ENCODE data around the gene TSPAN13. TPM values are rescaled to one million over a fixed set of nuclear protein-coding genes. Genes with fewer than 3 reads are reported as not detected.
"Not testable (repeated sequence)": the region's sequence is repeated elsewhere in the genome, so short reads cannot be mapped to it uniquely, and the experiment has no call there.

TSPAN13 gene
- total RNA-seq, 1 experiment from 2014 or later, result 32.7 TPM

- POLR2A ChIA-PET, result no interaction called here
- no peak overlapping the region for H3K27ac Mint-ChIP-seq
- TF ChIP-seq, protein P1, sequence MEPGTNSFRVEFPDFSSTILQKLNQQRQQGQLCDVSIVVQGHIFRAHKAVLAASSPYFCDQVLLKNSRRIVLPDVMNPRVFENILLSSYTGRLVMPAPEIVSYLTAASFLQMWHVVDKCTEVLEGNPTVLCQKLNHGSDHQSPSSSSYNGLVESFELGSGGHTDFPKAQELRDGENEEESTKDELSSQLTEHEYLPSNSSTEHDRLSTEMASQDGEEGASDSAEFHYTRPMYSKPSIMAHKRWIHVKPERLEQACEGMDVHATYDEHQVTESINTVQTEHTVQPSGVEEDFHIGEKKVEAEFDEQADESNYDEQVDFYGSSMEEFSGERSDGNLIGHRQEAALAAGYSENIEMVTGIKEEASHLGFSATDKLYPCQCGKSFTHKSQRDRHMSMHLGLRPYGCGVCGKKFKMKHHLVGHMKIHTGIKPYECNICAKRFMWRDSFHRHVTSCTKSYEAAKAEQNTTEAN (CRISPR knock-in tag; IDR thresholded peaks at IDR 0.05), result no peak
- ATAC-seq, result peak; percentile 43; the same call in 1 of the 2 replicates
- H3K9me3 Mint-ChIP-seq, result no peaks in the 10 kb centered on the region
- CTCF ChIA-PET, result no interaction called here
- peaks cover 17% of the 10 kb centered on the region for H3K4me1 Mint-ChIP-seq
- H3K4me3 Mint-ChIP-seq, result no peak overlapping the region
- no peak for DNase-seq (ENCODE audit: low spot score)
- H3K27me3 Mint-ChIP-seq (ENCODE audit: low read depth), result no peaks in the 10 kb centered on the region
- H3K36me3 Mint-ChIP-seq, result 0 out of 2 replicates have a peak, but pooled peaks cover 2% of the 10 kb centered on the region
Measured at GRCh38 chr7:16762177-16762576, 8.6 kb downstream of the TSPAN13 start.

DNA sequence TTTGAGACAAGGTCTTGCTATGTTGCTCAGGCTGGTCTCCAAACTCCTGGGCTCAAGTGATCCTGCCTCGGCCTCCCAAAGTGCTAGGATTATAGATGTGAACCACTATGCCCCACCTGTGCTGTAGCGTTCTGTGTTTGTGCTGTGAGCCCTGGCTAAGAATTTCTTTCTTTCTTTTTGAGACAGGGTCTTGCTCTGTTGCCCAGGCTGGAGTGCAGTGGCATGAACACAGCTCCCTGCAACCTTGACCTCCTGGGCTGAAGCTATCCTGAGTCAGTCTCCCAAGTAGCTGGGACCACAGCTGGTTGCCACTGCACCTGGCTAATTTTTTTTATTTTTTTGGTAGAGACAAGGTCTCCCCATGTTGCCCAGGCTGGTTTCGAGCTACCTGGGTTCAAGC, 11.4 kb downstream of the TSPAN13 start:
- TF ChIP-seq ATF1 (CRISPR knock-in tag; IDR thresholded peaks at IDR 0.05) (no peak), ZNF121 (CRISPR knock-in tag; IDR thresholded peaks at IDR 0.05) (peak; percentile 56; the same call in 1 of the 2 replicates)
- POLR2A ChIA-PET, result no interaction called here
- H3K27ac Mint-ChIP-seq, result no peak overlapping the region
- H3K4me1 Mint-ChIP-seq, result peaks cover 13% of the 10 kb centered on the region
- 0 out of 2 replicates have a peak, but pooled peaks cover 2% of the 10 kb centered on the region for H3K36me3 Mint-ChIP-seq
- H3K9me3 Mint-ChIP-seq, result no peaks in the 10 kb centered on the region
- H3K27me3 Mint-ChIP-seq (ENCODE audit: low read depth), result no peaks in the 10 kb centered on the region
- DNase-seq (ENCODE audit: low spot score), result no peak
- ATAC-seq, result no peak
- no peak overlapping the region for H3K4me3 Mint-ChIP-seq
- CTCF ChIA-PET, result no interaction called here

- TF ChIP-seq ETV6 (CRISPR knock-in tag; IDR thresholded peaks at IDR 0.05), result no peak
- TF ChIP-seq ESRRA (CRISPR knock-in tag; IDR thresholded peaks at IDR 0.05; ENCODE audit: borderline replicate concordance), result no peak
- no peak for TF ChIP-seq MXD4 (CRISPR knock-in tag; IDR thresholded peaks at IDR 0.05; ENCODE audit: borderline replicate concordance)
- DNase-seq (ENCODE audit: low spot score) (no peak), ATAC-seq (no peak)
- no peaks in the 10 kb centered on the region for H3K27me3 Mint-ChIP-seq (ENCODE audit: low read depth)
- H3K36me3 Mint-ChIP-seq, result 0 out of 2 replicates have a peak, but pooled peaks cover 2% of the 10 kb centered on the region
- H3K4me1 Mint-ChIP-seq, result peaks cover 14% of the 10 kb centered on the region
- POLR2A ChIA-PET, result no interaction called here
- H3K27ac Mint-ChIP-seq, result no peak overlapping the region
- H3K4me3 Mint-ChIP-seq, result no peak overlapping the region
- CTCF ChIA-PET, result no interaction called here
- no peaks in the 10 kb centered on the region for H3K9me3 Mint-ChIP-seq
Measured at GRCh38 chr7:16765436-16765859, 11.9 kb downstream of the TSPAN13 start.

GRCh38 chr7:16769994-16770393, 16.4 kb downstream of the TSPAN13 start:
- H3K9me3 Mint-ChIP-seq; DNase-seq (ENCODE audit: low spot score); H3K27ac Mint-ChIP-seq; ATAC-seq; POLR2A ChIA-PET; H3K27me3 Mint-ChIP-seq (ENCODE audit: low read depth); H3K36me3 Mint-ChIP-seq; H3K4me3 Mint-ChIP-seq; CTCF ChIA-PET: not testable (repeated sequence)
- TF ChIP-seq HMGA2 (CRISPR knock-in tag; IDR thresholded peaks at IDR 0.05), result peak; percentile 94
- H3K4me1 Mint-ChIP-seq, result peaks cover 17% of the 10 kb centered on the region

- H3K36me3 Mint-ChIP-seq, result no peaks in the 10 kb centered on the region
- ATAC-seq (peak; percentile 68), DNase-seq (ENCODE audit: low spot score) (no peak)
- no peak overlapping the region for H3K4me3 Mint-ChIP-seq
- ChIA-PET CTCF (interaction anchor here (0.6 kb wide), 1 partner anchor 77 kb away, joined by 3 read pairs; no protein-coding TSS in a partner anchor), POLR2A (no interaction called here)
- no peaks in the 10 kb centered on the region for H3K9me3 Mint-ChIP-seq
- no peaks in the 10 kb centered on the region for H3K27me3 Mint-ChIP-seq (ENCODE audit: low read depth)
- peak overlapping the region; percentile 30; the same call in 1 of the 2 replicates for H3K27ac Mint-ChIP-seq
- TF ChIP-seq ZNF396 (CRISPR knock-in tag; IDR thresholded peaks at IDR 0.05; ENCODE audit: borderline replicate concordance) (no peak), PRDM15 (CRISPR knock-in tag; IDR thresholded peaks at IDR 0.05) (no peak)
- H3K4me1 Mint-ChIP-seq, result peaks cover 22% of the 10 kb centered on the region
Measured at GRCh38 chr7:16770657-16771329, 17.2 kb downstream of the TSPAN13 start.

Measured in WTC11 (cell line).